ENCODE data around the gene BEST4. TPM values are rescaled to one million over a fixed set of nuclear protein-coding genes. Genes with fewer than 3 reads are reported as not detected.

The BEST4 gene
- total RNA-seq, 1 experiment from 2014 or later: not detected

DNA sequence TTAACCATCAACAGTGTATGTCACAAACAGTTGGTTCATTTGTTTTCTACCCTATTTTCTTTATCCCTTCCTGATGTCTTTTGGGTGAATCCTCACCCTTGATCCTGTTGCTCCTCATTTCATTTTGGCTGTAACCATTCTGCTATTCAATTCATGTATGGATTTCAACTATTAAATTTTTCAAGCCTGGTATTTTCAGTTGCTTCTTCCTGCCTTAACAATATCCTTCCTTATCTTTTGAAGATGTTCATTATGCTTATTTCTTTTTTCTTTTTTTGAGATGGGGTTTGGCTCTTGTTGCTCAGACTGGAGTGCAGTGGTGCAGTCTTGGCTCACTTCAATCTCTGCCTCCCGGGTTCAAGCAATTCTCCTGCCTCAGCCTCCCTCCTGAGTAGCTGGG lies 54.2 kb downstream of the BEST4 start:
- POLR2A ChIA-PET (ENCODE audit: unreplicated experiment): no interaction called here
- Histone ChIP-seq H3K36me3 (ENCODE audit: low read depth, low read length) (no peaks in the 10 kb centered on the region), H3F3A (ENCODE audit: low read length, unreplicated experiment) (peaks cover 4% of the 10 kb centered on the region), H3K4me1 (ENCODE audit: insufficient read depth, low read length) (peaks cover 9% of the 10 kb centered on the region), H2AFZ (ENCODE audit: low read length) (no peak overlapping the region), H3K4me3 (ENCODE audit: low read length) (no peak overlapping the region), H3K27me3 (ENCODE audit: low read length) (no peaks in the 10 kb centered on the region), H3K27ac (ENCODE audit: low read length) (no peak overlapping the region), H3K9ac (ENCODE audit: low read length) (no peak overlapping the region), H3K79me2 (ENCODE audit: low read length) (no peaks in the 10 kb centered on the region), H3K4me2 (ENCODE audit: low read length) (no peak overlapping the region), H3K9me3 (ENCODE audit: low read length) (no peaks in the 10 kb centered on the region), H4K20me1 (ENCODE audit: low read length) (no peaks in the 10 kb centered on the region), H3K9me2 (replicated peaks; ENCODE audit: low read length) (no peaks in the 10 kb centered on the region)
- intact Hi-C loops (cut with micrococcal nuclease): no loop called here
- BruUV-seq (replicated peaks): no TSS peak
- CTCF ChIA-PET: no interaction called here
- DNase-seq (no peak), ATAC-seq (no peak)
- TF ChIP-seq EZH2 (IDR thresholded peaks at IDR 0.05; ENCODE audit: low read length, unreplicated experiment) (no peak), EZH2phosphoT487 (IDR thresholded peaks at IDR 0.05; ENCODE audit: borderline replicate concordance, low read length) (no peak), CTCF (conservative IDR thresholded peaks at IDR 0.05; ENCODE audit: low read depth, low read length) (no peak)

Other genes starting within 250 kb of the BEST4 start
- gene TMEM53, start 113.7 kb downstream of the BEST4 start, total RNA-seq (2014; rRNA removed): 9.3 and 12.0 TPM in 2 replicates
- gene ARMH1, start 113.5 kb downstream of the BEST4 start, total RNA-seq (2014; rRNA removed): 0.15 TPM in 1 of 2 replicates, not detected in the other
- not detected in 2 replicates for gene RNU5D-1, start 57.0 kb downstream of the BEST4 start, total RNA-seq (2014; rRNA removed)
- gene KIF2C, start 48.3 kb downstream of the BEST4 start, total RNA-seq (2014; rRNA removed): 98.7 and 121 TPM in 2 replicates
- gene RPS8, start 12.6 kb downstream of the BEST4 start, total RNA-seq (2014; rRNA removed): 1,533 and 1,663 TPM in 2 replicates
- gene PLK3, start 12.2 kb upstream of the BEST4 start, total RNA-seq (2014; rRNA removed): 38.9 and 44.0 TPM in 2 replicates
- gene DYNLT4, start 19.2 kb upstream of the BEST4 start, total RNA-seq (2014; rRNA removed): 2.0 and 3.4 TPM in 2 replicates
- gene BTBD19, start 20.4 kb upstream of the BEST4 start, total RNA-seq (2014; rRNA removed): 0.58 and 4.3 TPM in 2 replicates
- gene PTCH2, start 55.1 kb upstream of the BEST4 start, total RNA-seq (2014; rRNA removed): 0.12 TPM in 1 of 2 replicates, not detected in the other
- 37.1 and 38.9 TPM in 2 replicates for gene EIF2B3, start 198.4 kb upstream of the BEST4 start, total RNA-seq (2014; rRNA removed)
- gene HECTD3, start 223.2 kb upstream of the BEST4 start, total RNA-seq (2014; rRNA removed): 25.3 and 32.8 TPM in 2 replicates
- 167 and 168 TPM in 2 replicates for gene UROD, start 224.1 kb upstream of the BEST4 start, total RNA-seq (2014; rRNA removed)